SKM-1 treated with dmso at 0.1 percent for 144 hours (cell line): ENCODE results near the gene SLX4IP.
A peak's percentile ranks its signal among the peaks of the same experiment; 100 is the strongest.

Experiments
- DNase-seq: peaks from one replicate; lab custom pipeline; 2025; ENCODE audit not compliant: unreplicated experiment; lab: John Stamatoyannopoulos, UW

SLX4IP gene

DNA sequence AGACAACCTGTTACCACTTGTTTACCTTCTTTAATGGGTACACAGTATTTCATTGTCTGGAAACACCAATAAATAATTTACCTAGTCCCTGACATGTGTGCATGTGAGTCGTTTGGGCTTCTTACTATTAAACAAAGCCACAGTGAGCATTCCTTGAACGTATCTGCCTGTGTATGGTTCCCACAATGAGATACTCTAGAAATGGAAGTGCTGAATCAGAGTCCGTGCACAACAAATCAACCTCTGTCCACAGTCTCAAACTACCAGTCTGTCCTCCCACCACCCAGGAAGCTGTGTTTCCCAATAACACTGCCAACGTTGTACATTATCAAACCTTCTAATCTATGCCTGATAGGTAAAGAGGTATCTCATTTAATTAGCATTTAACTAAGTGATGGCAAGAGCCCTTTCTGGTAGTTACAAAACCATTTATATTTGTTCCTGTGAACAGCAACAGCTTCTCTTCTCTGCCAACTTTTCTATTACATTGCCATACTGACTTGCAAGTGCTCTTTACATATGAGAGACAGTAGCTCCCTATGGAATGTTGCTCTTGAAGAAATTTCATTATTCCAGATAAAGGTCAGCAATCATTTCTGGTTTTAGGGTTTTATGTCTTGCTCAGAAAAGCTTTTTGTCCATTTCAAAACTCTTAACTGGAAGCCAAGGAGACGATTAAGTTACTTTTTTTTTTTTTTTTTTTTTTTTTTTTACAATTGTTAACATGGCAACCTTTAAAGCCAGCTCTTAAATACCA lies 223.9 kb downstream of the SLX4IP start:
- DNase-seq: no peak

GRCh38 chr20:10659651-10660601 lies 224.8 kb downstream of the SLX4IP start:
- DNase-seq: no peak

GRCh38 chr20:10660661-10661060 lies 225.6 kb downstream of the SLX4IP start:
- no peak for DNase-seq

- no peak for DNase-seq
Measured at GRCh38 chr20:10661261-10661660, 226.2 kb downstream of the SLX4IP start.

GRCh38 chr20:10662151-10662550 lies 227.0 kb downstream of the SLX4IP start:
- DNase-seq: no peak

GRCh38 chr20:10662661-10663458 lies 227.8 kb downstream of the SLX4IP start:
- no peak for DNase-seq

GRCh38 chr20:10663756-10664155 lies 228.7 kb downstream of the SLX4IP start:
- DNase-seq: no peak

- no peak for DNase-seq
Measured at GRCh38 chr20:10665027-10665561, 230.0 kb downstream of the SLX4IP start.

DNA sequence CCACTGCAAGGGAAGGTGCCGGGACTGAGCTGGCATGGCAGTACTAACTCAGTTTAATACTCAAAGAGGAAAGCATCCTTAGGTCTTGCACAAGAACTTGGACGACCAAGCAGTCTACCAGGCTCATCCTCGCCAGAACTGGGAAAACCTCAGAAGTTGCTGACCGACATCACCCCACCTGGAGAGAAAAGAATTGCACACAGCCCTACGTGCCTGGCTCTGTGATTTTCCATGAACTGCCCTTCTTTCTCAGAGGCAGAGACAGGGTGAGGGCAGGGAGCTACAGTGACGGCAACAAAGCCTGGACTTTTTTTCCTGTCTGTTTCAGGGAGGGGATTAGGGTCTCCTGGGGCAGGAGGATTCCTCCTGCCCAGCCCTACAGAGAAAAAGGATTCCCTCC lies 230.7 kb downstream of the SLX4IP start:
- DNase-seq: no peak

DNA sequence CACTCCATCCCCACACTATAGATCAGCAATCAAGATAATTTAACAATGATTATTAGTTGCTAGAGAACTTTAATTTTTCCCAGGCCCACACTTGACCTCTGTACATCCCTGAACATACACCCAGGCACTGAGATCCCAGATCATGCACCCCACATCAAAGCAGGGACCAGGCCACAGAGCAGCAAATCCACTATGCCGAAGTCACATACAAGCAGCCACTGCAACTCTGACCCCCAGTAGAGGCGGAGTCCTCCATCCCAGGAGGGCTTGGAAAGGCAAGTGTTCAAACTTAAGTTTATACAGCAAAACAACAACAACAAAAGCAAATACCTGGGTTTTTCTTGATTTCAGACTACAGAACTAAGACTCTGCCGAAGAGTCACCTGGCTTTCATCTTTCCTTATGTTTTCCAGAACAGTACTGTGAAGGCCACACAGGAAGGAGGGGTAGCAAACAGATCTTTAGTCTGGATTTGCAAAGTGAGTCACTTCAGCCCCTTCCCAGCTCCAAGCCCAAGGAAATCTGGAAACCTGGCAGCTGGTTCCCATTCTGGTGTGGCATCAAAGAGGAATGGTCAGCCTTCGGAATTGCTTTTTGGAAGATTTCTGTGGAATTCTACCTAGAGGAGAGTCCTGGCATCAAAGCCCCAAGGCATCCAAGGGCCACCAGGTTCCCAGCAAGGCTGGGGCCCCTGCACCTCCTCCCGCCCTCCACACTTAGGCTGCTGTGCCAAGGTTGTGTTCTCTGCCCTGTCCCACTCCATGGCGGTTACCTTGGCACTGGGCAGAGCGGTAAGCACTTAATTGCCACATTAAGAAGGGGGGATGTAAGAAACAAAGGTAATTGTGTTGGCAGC lies 231.3 kb downstream of the SLX4IP start:
- no peak for DNase-seq

- DNase-seq: no peak
Measured at GRCh38 chr20:10667077-10667401, 231.9 kb downstream of the SLX4IP start.

DNA sequence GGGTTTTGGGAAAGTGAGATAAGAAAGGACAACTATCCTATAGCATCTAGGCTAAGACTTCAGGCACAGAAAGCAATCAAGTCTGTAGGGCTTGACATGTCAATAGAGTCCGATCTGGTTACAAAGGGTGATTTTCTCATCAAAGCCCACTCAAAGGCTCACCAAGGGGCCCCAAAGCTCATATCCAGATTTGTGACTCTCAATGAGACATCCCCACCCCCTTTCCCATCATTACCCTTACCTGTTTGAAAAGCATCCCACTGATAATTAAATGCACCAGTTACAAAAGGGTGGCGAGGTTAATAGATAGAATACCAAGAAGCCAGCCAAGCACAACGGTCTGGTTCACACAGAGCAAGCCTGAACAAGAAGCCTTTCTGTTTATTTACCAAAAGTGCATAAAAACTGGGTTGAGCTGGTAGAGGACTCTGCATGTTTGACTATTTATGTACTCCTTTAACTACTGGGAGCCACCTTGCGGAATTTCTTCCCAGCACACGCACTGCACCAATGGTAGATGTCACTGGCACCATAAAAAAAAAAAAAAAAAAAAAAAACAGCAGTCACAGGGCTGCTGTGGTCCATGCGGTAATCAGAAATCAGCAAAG lies 232.6 kb downstream of the SLX4IP start:
- no peak for DNase-seq

- DNase-seq: no peak
Measured at GRCh38 chr20:10668677-10669368, 233.7 kb downstream of the SLX4IP start.

DNA sequence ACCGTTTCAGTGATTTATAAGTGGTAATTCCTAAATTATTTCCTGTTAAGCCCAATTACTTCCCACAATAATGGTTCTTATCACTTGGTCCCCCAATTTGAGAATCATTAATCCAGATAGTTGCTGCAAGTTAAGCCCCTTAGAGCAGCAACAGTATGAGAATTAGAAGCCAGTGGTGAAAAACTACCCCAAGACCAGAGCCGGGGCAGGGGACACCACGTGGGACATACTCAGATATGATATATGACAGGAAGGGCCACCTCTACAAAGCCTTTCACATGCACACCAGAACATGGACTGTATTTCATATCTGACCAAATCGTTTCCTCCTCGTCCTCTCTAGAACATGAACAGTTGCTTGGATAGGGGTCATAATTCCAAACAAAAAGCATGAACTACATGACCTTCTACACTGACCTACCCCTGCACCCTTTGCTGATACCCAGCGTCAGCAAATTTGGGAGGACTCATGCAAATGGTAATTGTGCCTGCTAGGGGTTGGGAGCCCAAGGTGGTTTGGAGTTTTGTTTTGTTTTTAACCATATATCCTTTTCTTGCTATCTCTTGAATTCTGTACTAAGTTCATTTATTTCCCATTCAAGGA lies 234.8 kb downstream of the SLX4IP start:
- DNase-seq: no peak

GRCh38 chr20:10670501-10671220 lies 235.6 kb downstream of the SLX4IP start:
- DNase-seq: no peak

GRCh38 chr20:10671221-10671918 lies 236.3 kb downstream of the SLX4IP start:
- peak; percentile 69 for DNase-seq

- DNase-seq: no peak
Measured at GRCh38 chr20:10671919-10672623, 237.0 kb downstream of the SLX4IP start.
